Putamen (tissue), 1 donor: ENCODE measurements around the gene CTXND2.
"Not testable (repeated sequence)": the region's sequence is repeated elsewhere in the genome, so short reads cannot be mapped to it uniquely, and the experiment has no call there.

Experiments used
- DNase-seq: peaks from one replicate; pipeline ENCODE4 v3.0.0-alpha.2; 2016; ENCODE audit warnings: low spot score

Gene CTXND2

DNA sequence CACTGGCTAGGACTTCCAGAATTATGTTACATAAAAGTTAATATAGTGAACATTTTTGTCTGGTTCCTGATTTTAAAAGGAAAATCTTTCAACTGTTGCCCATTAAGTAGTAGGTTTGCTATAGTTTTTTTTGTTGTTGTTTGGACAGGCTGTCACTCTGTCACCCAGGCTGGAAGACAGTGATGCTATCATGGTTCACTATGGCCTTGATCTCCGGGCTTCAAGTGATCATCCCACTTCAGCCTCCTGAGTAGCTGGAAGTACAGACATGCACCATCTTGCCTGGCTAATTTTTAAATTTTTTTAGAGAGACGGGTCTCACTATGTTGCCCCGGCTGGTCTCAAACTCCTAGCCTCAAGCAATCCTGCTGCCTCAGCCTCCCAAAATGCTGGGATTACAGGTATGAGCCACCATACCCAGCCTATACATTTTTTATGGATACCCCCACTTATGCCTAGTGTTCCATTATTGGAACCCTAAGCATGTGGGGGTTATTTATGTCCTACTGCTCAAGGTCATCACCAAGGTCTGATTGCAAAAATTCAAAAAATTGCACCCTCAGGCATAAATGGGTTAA, 6.5 kb downstream of the CTXND2 start:
- no peak for DNase-seq

DNA sequence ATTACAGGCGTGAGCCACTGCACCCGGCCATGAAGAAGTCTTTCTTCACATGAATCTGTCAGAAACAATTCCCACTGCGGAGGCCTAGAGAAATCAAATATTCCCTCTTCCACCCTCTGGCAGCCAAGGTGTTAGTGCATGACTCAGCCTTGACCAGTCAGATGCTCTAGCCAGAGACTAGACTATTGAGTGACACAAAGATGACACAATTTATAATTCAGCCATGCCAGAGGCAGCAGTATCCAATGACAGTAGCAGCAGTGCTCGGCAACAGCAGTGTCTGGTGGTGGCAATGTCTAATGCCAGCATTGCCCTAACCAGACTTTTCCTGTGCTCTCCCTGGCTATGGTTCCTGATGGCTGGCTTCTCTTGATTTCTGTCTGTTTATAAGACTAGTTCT, 8.7 kb downstream of the CTXND2 start:
- DNase-seq: no peak

DNA sequence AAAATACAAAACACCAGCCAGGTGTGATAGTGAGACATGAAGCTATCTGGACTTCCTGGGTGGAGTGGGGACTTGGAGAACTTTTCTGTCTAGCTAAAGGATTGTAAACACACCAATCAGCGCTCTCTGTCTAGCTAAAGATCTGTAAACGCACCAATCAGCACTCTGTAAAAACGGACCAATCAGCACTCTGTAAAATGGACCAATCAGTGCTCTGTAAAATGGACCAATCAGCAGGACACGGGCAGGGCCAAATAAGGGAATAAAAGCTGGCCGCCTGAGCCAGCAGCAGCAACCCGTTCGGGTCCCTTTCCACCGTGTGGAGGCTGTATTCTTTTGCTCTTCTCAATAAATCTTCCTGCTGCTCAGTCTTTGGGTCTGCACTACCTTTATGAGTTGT, 12.9 kb downstream of the CTXND2 start:
- not testable (repeated sequence) for DNase-seq

DNA sequence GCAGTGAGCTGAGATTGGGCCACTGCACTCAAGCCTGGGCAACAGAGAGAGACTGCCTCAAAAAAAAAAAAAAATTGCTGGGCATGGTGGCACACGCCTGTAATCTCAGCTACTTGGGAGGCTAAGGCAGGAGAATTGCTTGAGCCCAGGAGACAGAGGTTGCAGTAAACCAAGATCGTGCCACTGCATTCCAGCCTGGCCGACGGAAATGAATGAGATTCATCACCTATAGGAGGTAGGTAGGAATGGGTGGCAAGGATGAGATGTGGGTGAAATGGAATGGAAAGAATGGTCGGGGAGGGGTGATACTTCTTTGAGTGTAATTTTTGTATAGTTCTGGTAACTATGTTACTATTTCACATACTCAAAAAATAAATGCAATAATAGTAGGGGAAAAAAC, 15.4 kb downstream of the CTXND2 start:
- no peak for DNase-seq

DNA sequence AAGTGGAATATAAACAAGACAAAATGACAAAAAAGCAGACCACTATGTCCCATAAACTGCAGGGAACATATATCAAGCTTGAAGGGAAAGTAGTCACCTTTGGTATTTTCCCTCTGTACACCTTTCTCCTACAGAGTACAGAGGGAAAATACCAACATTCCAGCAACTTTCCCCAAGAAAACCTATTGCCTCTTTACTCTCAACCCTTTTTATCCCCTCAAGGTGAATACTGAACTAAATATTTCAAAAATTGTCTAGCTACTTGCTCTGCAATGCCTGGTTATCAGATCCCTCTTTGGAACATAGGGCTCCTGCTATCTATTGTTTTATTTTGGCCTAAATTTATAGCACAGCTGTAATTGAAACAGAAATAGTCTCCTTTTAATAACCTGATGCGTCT, 15.8 kb downstream of the CTXND2 start:
- no peak for DNase-seq

DNA sequence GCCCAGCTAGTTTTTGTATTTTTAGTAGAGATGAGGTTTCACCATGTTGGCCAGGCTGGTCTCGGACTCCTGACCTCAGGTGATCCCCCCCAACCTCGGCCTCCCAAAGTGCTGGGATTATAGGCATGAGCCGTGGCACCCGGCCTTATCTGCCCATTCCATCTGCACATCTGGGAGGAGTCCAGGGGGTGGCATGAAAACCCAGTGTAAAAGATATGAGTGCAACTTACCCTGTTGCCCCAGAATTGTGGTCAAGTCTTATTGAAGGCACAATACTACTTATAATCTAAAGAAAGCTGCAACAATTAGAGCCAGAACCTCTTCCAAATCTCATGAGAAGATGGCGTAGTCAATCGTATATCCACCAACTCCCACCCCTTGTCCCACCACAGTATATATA, 18.4 kb downstream of the CTXND2 start:
- no peak for DNase-seq

DNA sequence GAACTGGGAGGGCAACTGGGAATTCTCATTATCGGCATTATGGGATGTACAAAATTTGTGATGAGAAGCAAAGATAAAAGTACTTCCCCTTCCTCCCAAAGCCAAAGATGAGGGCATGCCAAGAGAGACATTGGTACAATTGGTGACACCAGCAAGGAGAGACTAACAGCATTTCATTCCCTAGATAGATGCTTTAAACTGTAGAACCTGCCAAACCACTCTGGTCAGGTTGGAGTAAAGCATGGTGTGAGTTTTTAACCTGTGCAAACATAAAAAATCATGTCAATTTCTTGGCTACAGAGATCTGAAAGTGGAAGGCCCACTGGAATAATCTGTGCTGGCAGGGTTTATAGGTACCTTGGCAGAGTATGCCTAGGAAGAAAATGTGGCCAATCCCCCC, 19.4 kb downstream of the CTXND2 start:
- no peak for DNase-seq

DNA sequence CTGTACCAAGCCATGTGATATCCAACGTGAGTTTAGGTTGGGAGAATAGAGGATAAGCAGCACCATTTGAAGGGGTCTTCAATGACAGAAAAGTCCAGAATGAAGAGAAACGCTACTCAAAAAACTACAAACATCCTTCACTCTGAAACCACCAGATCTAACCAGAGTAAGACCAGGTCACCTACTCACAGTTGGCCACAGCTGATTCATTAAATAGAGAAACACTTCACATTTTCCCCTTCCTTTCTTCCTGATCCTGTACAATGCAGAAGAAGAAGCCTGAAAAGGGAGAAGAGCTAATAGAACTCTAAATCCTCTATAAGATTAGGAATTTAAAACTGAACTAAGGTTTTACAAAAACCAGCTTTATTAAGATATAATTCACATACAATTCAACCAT, 19.9 kb downstream of the CTXND2 start:
- no peak for DNase-seq

DNA sequence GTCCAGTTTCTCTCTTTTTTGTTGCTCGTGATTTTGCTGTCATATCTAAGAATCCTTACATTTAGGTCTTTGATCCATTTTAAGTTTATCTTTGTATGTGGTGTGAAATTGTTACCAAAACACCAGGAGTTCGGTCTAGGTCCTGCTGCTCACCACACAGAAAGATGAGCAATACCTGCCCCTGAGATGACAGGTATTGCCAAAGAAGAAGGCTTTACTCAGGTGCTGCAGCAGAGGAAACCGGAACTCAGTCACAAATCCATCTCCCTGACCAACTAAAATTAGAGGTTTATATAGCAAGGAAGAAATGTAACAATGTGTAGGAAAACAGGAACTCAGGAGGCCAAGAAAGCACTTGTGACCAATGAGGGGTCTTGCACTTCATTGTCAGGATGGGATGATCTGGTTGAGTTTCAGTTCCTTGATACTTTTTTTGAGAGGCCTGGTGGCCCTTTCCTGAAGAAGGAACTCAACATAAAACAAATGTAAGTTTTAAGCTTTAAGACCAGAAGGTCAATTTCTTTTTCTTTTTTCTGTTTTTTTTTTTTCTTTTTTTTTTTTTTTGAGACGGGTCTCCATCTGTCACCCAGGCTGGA, 22.7 kb downstream of the CTXND2 start:
- no peak for DNase-seq

DNA sequence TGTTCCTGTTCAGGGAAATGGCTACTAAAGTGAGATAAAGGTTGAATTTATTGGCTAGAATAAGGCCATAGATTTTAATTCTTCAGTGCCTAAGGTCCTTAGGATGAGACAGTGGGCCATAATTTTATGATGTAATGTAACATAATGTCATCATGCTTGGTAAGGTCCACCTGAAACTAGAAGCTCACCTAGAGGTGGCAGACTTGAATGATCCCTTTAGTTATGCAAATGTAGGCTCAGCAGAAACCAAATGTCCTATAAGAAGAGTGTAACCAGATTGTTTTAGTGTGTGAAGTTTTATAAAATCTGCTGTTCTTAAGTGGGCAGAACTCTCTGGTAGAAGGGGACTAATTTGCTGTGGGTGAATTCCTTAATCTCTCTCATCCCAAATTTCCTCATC, 25.7 kb downstream of the CTXND2 start:
- no peak for DNase-seq

DNA sequence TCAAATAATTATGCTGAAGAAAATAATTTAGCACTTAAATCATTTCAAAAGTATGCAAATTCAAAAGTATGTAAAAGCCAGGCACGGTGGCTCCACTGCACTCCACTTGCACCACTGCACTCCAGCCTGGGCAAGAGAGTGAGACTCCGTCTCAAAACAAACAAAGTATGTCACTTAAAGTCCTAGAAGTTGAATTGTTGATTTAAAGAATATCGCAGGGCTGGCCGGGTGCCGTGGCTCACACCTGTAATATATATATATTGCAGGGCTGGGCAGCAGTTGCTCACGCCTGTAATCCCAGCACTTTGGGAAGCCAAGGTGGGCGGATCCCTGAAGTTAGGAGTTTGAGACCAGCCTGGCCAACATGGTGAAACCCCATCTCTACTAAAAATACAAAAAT, 30.5 kb downstream of the CTXND2 start:
- DNase-seq: no peak

DNA sequence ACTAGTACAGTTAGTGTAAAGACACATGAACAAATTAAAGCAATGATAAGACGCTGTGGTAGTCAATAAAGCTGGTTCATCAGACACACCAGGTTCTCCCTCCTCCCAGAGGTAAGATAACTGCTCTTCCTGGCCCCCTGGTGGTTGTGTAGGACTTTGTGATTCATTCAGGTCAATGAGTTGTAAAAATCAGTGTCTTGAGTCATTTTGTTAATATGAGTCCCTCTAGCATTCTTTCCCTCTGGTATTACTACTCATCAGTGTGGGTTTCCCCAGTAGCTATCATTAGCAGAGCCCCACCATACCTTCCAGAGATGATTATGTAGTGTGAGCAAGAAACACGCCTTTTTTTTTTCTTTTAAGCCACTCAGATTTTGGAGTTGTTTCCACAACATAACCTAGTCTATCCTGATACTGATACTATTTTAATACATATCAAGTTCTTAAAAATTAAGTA, 35.6 kb downstream of the CTXND2 start:
- DNase-seq: peak; percentile 50

DNA sequence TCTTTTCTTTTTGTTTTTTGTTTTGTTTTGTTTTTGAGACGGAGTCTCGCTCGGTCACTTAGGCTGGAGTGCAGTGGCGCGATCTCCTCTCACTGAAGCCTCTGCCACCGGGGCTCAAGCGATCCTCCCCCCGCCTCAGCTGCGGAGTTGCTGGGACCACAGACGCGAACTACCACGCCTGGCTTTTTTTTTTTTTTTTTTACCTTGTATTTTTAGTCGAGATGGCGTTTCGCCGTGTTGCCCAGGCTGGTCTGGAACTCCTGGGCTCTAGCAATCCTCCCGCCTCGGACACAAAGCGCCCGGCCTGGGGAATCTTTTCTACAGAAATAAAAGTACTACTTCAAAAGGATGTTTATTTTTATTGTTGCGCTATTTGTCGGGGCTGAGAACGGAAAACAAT, 38.1 kb downstream of the CTXND2 start:
- DNase-seq: no peak

DNA sequence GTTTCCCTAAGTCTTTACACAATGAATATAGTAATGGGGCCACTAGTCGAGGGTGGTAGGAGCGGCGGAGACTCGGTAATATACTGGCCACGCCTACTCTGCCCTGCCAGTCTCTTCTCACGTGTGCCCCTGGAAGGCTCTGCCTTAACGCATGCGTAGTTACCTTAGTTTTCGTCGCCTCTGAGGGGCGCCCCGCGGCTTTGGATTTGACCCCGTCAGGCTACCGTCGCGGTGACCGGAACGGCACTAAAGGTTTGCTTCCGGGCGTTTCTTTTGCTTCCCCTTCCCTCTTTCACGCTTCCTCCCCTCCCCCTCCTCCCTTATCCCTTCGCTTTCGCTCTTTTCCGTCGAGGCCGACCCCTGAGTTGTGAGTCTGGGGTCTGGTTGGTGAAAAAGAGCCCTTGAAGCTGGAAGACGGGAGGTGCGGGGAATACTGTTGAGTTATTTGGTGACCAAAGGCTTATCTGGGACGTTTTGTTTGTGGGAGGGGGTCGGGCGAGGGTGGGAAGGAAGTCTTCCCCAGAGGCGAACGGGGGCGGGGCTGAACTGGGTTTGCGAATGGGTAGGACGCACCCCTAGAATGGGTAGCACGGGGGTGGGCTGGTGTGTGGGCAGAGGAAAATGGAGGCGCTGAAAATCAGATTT, 39.3 kb downstream of the CTXND2 start, which contains the start of gene SETDB1:
TSS of gene SETDB1 (plus strand) at position 267 of the 645 bp plus-strand sequence. CDS start 1,352 bp downstream, outside the sequence.
- DNase-seq: peak; percentile 92

DNA sequence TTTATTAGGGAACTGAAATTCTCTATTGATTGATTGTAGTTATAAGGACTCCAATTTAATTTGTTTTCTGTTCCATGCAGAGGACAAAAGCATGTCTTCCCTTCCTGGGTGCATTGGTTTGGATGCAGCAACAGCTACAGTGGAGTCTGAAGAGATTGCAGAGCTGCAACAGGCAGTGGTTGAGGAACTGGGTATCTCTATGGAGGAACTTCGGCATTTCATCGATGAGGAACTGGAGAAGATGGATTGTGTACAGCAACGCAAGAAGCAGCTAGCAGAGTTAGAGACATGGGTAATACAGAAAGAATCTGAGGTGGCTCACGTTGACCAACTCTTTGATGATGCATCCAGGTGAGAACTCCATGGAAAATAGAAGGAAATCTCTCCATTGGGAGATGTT, 40.7 kb downstream of the CTXND2 start:
- no peak for DNase-seq

DNA sequence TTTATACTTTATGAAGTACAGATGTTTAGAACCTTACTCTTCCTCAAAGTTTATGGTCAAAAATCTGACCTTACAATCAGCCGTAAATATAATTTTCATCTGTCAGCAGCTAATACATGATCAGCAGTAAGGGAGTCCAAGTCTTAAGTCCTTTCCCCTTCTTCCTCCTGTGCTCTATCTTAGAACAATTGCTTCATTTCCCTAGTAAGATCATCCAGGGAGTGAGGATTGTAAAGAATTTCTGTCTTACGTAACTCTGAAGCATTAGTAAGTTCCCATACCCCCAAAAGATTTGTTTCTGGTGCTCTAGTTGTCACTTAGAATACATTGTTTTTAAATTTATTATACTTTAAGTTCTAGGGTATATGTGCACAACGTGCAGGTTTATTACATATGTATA, 41.4 kb downstream of the CTXND2 start:
- no peak for DNase-seq

DNA sequence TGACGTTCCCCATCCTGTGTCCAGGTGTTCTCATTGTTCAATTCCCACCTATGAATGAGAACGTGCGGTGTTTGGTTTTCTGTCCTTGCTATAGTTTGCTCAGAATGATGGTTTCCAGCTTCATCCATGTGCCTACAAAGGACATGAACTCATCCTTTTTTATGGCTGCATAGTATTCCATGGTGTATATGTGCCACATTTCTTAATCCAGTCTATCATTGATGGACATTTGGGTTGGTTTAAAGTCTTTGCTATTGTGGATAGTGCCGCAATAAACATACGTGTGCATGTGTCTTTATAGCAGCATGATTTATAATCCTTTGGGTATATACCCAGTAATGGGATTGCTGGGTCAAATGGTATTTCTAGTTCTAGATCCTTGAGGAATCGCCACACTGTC, 41.8 kb downstream of the CTXND2 start:
- DNase-seq: not testable (repeated sequence)

DNA sequence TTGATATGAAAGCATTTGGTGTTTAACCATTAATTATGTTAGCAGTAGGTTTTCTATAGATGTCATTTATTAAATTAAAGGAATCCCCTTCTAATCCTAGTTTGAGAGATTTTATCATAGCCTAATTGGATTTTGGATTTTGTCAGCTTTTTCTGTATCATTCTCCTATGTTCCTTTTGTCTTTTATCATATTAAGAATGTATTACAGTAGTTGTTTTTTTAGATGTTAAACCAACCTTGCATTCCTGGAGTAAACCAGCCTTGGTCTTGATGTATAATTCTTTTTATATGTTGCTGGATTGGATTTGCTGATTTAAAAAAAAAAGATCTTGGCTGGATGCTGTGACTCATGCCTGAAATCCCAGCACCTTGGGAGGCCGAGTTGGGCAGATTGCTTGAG, 44.8 kb downstream of the CTXND2 start:
- DNase-seq: no peak

DNA sequence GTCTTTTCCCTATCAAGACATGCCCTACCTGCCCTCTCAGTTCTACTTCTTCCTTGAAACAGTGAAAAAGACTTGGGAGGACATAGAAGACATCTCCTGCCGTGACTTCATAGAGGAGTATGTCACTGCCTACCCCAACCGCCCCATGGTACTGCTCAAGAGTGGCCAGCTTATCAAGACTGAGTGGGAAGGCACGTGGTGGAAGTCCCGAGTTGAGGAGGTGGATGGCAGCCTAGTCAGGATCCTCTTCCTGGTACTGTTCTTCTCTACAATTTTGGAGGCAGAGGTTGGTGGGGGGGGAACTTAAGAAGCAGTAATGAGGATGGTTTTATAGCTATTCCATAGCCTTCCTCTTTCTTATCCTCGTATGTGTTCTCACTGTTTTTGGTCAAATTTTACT, 57.9 kb downstream of the CTXND2 start:
- DNase-seq: no peak

DNA sequence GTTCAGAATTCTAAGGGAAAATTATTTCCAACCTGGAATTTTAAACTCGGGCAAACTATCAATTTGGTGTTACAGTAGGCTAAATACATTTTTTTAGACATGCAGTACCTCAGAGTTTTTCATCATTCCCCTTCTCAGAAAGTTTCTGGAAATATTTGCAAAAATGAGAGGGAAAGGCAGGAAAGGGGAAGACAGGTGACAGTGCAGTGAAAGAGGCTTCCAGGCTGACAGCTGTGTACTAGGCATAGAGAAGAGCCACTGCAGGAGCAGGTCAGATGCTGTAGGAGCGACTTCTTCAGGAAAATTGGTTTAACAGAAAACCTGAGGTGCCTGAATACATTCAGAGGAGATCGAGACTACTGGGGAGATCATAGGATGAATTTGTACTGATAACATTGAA, 67.8 kb downstream of the CTXND2 start:
- DNase-seq: no peak

DNA sequence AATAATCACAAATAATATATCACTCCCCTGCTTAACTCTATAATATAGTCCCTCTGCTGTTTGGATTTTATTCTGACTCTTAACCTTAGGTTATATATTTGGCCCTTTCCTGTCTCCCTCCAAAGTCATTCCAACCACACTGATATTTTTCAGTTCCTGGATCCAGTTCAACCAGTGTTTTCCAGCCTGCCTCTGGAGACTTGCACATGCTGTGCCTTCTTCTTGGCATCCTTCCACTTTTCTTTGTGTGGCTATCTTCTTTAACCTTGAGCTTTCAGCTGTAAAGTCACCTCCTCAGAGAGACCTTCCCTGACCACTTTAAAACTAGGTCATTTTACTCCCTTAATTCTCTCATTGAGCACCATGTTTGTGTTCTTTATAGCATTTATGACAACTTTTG, 68.3 kb downstream of the CTXND2 start:
- no peak for DNase-seq

DNA sequence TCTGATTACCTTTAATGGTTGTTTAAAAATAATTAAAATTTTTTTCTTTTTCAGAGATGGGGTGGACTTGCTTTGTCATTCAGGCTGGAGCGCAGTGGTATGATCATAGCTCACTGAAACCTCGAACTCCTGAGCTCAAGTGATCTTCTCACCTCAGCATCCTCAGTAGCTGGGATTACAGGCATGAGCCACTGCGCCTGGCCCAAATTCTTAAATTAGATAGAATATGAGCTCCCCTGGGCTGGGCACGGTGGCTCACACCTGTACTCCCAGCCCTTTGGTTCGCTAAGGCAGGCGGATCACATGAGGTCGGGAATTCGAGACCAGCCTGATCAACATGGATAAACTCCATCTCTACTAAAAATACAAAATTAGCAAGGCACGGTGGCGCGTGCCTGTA, 70.7 kb downstream of the CTXND2 start:
- no peak for DNase-seq

DNA sequence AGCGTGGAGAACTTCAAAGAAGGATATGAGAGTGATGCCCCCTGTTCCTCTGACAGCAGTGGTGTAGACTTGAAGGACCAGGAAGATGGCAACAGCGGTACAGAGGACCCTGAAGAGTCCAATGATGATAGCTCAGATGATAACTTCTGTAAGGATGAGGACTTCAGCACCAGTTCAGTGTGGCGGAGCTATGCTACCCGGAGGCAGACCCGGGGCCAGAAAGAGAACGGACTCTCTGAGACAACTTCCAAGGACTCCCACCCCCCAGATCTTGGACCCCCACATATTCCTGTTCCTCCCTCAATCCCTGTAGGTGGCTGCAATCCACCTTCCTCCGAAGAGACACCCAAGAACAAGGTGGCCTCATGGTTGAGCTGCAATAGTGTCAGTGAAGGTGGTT, 73.7 kb downstream of the CTXND2 start:
- no peak for DNase-seq

DNA sequence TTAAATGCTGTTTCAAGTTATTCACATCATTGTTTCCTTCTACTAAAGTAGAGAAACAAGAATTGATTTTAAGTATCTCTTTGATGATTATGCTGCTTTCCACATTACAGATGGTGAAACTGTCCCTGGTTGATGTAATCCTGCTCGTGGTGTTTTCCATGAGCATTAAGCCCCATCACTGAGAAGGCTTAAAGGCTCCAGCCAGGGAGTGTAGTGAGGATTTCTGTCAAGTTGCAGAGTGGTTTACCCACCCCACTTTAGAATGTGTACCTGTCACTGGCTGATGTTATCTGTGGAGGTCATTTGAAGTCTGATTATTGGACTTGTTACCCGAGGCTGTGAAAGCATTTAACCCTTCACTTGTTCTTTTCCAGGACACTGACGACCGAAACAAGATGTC, 74.8 kb downstream of the CTXND2 start:
- no peak for DNase-seq
